PFSK-1 (cell line): ENCODE data around the gene HMX3.

Experiments
- SIN3A ChIP-seq: IDR thresholded peaks from 2 replicates; pipeline ENCODE4 v1.6.1; 2012; ENCODE audit warnings: mild to moderate bottlenecking, low read length, moderate library complexity, borderline replicate concordance; ENCODE audit not compliant: insufficient read depth
- TAF1 ChIP-seq: IDR thresholded peaks from 2 replicates; pipeline ENCODE4 v1.6.1; 2012; ENCODE audit warnings: low read length, control low read depth, borderline replicate concordance; ENCODE audit not compliant: insufficient read depth

DNA sequence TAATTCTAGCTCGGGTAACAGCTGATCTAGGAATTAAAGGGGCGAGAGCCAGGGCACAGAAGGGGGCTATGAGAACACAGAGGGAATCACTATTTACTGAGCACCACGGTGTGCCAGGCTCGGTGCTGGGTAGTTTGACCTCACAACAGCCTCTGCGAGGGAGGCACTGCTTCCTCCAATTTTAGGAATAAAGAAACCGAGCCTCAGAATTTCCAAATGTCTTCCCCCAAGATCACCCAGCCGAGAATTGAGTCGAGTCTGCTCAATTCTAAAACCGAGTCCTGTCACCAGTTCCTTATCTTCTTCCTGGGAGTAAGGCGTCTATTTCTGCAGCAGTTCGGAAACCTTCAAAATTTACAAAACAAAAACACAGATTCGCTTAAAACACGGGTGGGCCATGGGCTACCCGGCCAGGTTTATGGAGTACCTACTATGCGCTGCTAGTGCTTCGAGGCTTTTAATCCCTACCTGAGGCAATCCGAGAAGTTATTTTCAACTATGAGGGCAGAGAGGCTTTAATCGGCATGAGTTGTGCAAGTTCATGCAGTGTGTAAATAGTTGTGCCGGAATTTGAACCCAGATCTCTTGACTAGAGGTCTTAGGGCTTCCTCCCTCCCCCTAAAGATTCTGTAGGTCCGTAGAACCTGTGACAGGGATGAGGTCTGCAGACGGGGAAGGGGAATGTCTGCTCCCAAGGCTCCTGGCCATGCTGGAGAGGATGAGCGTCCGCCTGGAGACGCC is 11.3 kb downstream of the HMX3 start:
- TF ChIP-seq SIN3A (no peak), TAF1 (no peak)
